Measurements from ENCODE around the gene FICD.

The FICD gene

DNA sequence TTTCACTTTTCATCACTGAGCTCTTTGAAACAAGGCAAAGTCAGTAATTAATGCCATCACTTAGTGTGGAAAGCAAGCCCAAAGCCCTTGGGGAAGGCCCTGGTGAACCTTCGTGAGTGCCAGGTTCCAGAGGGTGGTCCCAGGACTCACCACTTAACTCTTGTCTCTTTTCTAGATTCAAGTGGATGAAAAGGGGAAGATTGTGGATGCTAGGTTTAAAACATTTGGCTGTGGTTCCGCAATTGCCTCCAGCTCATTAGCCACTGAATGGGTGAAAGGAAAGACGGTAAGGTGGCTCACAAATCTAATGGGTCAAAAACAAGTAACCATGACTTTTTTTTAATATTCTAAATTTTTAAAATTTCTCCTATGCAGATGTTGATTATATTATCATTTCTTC, 50.1 kb downstream of the FICD start:
- no peak for DNase-seq (ENCODE audit: low read depth in 3 of 3, low spot score in 1 of 3)

DNA sequence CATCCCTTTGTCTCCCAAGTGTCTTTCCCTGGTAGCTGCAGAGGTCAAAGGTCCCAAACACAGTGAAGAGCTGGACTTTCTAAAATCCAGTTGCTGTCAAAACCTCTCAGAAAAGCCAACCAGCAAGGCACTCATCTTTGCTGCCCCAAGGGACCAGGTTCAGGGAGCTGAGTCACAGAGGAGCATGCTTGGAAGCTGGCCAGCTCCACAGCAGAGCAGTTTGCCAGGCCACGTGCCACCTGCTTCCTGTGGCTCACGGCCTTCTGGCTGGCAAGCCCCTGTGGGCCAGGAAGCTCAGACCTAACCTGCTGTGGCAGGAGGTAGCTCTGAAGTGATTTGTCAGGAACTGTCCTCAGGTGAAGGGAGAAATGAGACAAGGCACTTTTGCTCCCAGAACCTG, 50.9 kb downstream of the FICD start:
- DNase-seq (ENCODE audit: low read depth in 3 of 3, low spot score in 1 of 3): peak; percentile 27 to 53 (median 37)

DNA sequence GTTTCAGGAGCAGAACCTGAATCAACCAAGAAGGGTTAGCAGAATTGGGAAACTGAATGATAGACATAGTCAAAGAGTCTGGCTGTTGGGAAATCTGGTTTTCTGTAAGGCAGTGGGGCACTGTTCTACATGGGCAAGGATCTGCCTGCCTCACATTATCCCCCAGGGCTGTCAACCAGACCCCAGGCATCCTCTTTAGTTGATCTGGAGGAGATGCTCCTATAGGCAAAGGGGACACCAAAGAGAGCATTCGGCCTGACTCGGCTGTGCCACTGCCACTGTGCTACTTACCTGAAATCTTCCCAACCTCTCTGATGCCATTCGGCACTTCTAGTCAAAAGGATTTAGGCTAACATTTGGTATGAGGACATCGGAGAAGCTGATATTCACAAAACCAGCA, 51.4 kb downstream of the FICD start:
- DNase-seq (ENCODE audit: low read depth in 3 of 3, low spot score in 1 of 3): no peak

DNA sequence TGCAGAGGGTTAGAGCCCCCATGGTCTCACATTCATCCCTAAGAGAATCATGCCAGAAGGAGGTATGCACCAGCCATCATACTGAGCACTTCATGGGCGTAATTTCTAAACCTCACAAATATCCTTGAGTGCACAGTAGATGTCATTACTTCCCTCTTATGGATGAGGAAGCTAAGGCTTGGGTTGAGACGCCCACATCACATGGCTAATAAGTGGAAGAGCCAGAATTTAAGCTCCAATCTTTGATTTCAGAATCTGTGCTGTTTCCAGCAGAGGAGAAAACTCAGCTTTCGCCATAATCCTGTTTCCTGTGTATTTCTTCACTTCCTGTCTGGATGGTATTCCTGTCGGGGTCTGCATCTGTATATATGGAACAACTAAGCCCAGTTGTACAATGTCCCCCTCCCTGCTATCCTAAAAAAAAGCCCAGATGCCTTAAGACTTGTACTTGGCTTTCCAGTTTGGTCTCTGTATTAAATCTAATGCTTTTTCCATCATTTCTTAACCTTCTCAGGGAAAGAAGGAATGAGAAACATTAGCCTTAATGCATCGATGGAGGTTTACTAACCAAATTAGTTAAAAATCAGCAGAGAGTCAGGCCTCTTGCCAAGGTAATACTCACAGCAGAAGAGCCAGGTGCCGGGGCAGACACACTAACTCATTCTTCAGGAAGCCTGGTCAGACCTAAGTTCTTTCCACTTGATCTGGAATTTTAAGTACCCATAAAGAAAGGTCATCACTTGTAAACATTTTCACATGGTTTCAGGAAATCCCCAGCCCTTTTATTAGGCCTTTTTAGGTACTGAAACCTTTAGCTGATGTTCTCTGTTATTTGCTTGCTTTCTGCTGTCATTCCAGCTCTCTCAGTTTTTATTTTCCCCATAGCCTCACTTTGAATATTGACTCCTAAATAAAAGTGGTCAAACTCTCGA, 52.6 kb downstream of the FICD start:
- no peak for DNase-seq (ENCODE audit: low read depth in 3 of 3, low spot score in 1 of 3)

DNA sequence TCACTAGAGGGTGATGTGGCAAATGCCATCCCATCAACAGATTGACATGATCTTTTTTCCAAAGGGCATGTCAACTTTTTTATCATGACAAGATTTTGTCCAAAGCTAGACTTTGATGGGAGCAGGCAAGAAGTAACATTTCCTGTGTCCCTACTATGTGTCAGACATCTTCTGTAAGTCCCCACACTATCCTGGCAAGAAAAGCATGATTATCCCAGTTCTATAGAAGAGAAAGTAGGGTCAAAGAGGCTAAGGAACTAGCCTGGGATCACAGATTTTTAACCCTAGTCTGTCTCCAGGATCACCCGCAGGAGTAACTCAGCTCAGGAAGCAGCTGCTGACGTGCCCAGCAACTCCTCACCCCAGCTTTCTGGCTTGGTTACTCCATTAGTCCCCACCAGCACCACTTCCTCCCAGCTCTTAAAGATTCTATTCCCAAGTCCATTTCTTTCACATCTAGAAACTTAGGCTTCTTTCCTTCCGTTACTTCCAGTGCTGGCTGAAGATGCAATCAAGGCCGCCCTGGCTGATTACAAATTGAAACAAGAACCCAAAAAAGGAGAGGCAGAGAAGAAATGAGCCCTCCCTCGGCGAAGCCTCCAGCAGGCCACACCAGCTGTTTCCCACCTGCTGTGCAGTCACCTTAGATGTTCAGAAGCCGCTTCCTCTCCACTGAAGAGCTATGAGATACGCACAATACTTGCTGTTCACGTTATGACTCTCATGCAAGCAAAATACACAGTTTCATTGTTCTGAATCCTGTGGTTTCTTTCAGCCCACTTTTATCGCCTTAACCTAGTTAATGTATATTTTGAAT, 53.5 kb downstream of the FICD start:
- peak in 1 of 3 donors; percentile 27 for DNase-seq (ENCODE audit: low read depth in 3 of 3, low spot score in 1 of 3)
